ENCODE data around the gene MAPK1.

DNA sequence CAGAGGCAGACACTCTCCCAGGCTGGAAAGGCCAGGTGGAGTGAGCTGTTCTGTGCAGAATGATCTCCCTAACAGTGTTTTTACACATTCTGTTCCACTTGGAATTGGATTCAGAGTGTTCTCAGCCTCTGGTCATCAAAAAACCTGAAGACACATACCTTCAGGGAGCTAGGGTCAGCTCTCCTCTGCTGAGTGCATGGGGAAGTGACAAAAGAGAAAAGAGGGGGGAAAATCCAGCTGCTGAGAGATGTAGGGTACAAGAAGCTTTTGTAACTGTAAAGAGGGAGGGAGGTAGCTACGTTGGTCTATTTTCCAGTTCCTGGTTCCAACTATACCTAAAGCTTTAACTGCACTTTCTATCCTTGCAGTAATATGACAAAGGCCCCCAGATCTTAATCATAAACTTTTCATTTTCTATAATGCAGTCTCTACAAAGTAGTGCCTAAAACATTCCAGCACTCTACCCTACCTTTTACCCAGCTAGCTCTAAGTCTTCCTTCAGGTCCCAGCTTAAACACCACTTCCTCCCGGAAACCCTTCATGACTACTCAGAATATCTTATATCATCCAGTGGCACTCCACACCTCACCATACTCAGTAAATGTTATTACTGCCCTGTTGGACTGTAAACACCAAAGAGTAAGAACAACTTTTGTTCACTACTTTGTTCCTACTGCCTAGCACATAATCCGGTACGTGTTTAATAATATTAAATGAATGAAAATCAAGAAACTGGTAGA is 9.2 kb downstream of the MAPK1 start:
- TF ChIP-seq, protein P1, sequence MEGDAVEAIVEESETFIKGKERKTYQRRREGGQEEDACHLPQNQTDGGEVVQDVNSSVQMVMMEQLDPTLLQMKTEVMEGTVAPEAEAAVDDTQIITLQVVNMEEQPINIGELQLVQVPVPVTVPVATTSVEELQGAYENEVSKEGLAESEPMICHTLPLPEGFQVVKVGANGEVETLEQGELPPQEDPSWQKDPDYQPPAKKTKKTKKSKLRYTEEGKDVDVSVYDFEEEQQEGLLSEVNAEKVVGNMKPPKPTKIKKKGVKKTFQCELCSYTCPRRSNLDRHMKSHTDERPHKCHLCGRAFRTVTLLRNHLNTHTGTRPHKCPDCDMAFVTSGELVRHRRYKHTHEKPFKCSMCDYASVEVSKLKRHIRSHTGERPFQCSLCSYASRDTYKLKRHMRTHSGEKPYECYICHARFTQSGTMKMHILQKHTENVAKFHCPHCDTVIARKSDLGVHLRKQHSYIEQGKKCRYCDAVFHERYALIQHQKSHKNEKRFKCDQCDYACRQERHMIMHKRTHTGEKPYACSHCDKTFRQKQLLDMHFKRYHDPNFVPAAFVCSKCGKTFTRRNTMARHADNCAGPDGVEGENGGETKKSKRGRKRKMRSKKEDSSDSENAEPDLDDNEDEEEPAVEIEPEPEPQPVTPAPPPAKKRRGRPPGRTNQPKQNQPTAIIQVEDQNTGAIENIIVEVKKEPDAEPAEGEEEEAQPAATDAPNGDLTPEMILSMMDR (IDR thresholded peaks at IDR 0.05) = no peak
- no peak for TF ChIP-seq POLR2A (IDR thresholded peaks at IDR 0.05)
- TF ChIP-seq EP300 (IDR thresholded peaks at IDR 0.05) = no peak
